Measurements from ENCODE around the gene KCNC3.

KCNC3 gene

GRCh38 chr19:50312967-50313811 lies 16.0 kb downstream of the KCNC3 start:
- peak; percentile 49; the same call in 1 of the 2 replicates for TF ChIP-seq TRIM28 (IDR thresholded peaks at IDR 0.05; ENCODE audit: borderline replicate concordance, low read length)
- peak; percentile 42; the same call in 1 of the 2 replicates for TF ChIP-seq PATZ1 (tag by site-specific recombination; IDR thresholded peaks at IDR 0.05)
- no peak for TF ChIP-seq ZNF701 (tag by site-specific recombination; IDR thresholded peaks at IDR 0.05)
- TF ChIP-seq ZBTB20 (tag by site-specific recombination; IDR thresholded peaks at IDR 0.05), result no peak
- no peak for TF ChIP-seq ZBTB26 (tag by site-specific recombination; optimal IDR thresholded peaks at IDR 0.05)
- no peak for TF ChIP-seq ZBTB17 (tag by site-specific recombination; IDR thresholded peaks at IDR 0.05)
- no peak for TF ChIP-seq SETDB1 (IDR thresholded peaks at IDR 0.05; ENCODE audit: insufficient read length, low read length)
- TF ChIP-seq IKZF3 (tag by site-specific recombination; IDR thresholded peaks at IDR 0.05), result no peak
- no peak for TF ChIP-seq ZBTB48 (tag by site-specific recombination; IDR thresholded peaks at IDR 0.05)
- no peak for TF ChIP-seq SP2 (tag by site-specific recombination; IDR thresholded peaks at IDR 0.05)
- 0 out of 2 replicates have a peak, but pooled peaks have one; percentile 14 for TF ChIP-seq ZNF600 (tag by site-specific recombination; IDR thresholded peaks at IDR 0.05)
- TF ChIP-seq MZF1 (tag by site-specific recombination; IDR thresholded peaks at IDR 0.05; ENCODE audit: borderline replicate concordance), result no peak
- TF ChIP-seq ZBTB49 (tag by site-specific recombination; IDR thresholded peaks at IDR 0.05; ENCODE audit: low read depth), result no peak
- TF ChIP-seq ZNF664 (tag by site-specific recombination; IDR thresholded peaks at IDR 0.05), result peak; percentile 43; the same call in 1 of the 2 replicates
- TF ChIP-seq ZNF596 (tag by site-specific recombination; IDR thresholded peaks at IDR 0.05), result no peak
- no peak for TF ChIP-seq ZNF610 (tag by site-specific recombination; IDR thresholded peaks at IDR 0.05; ENCODE audit: borderline replicate concordance)
- TF ChIP-seq ZNF223 (tag by site-specific recombination; IDR thresholded peaks at IDR 0.05), result no peak
- TF ChIP-seq ZNF214 (tag by site-specific recombination; IDR thresholded peaks at IDR 0.05; ENCODE audit: borderline replicate concordance), result no peak
- no peak for TF ChIP-seq ZNF10 (tag by site-specific recombination; IDR thresholded peaks at IDR 0.05)
- no peak for TF ChIP-seq ZNF354C (tag by site-specific recombination; IDR thresholded peaks at IDR 0.05; ENCODE audit: borderline replicate concordance, low read depth)
- TF ChIP-seq GFI1B (tag by site-specific recombination; IDR thresholded peaks at IDR 0.05), result no peak
- no peak for TF ChIP-seq ZNF311 (tag by site-specific recombination; IDR thresholded peaks at IDR 0.05; ENCODE audit: borderline replicate concordance)
- TF ChIP-seq ZNF585B (tag by site-specific recombination; IDR thresholded peaks at IDR 0.05), result no peak
- TF ChIP-seq ZNF391 (tag by site-specific recombination; IDR thresholded peaks at IDR 0.05; ENCODE audit: borderline replicate concordance, low read depth), result no peak
- no peak overlapping the region for H3K27ac ChIP-seq (ENCODE audit: extremely low read depth, low read depth, low read length)
- no peak overlapping the region for H3K4me3 ChIP-seq (ENCODE audit: low read depth, low read length)

More at GRCh38 chr19:50312967-50313811, 16.0 kb downstream of the KCNC3 start:
- CTCF ChIA-PET, result interaction anchor here (0.6 to 1.1 kb wide), 3 partner anchors 11 to 61 kb away, joined by 3 to 8 read pairs (median 4); no protein-coding TSS in a partner anchor
- peaks cover 9% of the 10 kb centered on the region for H3K4me1 ChIP-seq (ENCODE audit: control insufficient read depth, insufficient read depth, low read length)
- H3K9me3 ChIP-seq (ENCODE audit: control insufficient read depth, insufficient read depth, low read depth, low read length), result no peaks in the 10 kb centered on the region
- POLR2A ChIA-PET, result interaction anchor here (0.8 to 1.1 kb wide), 4 partner anchors 16 to 139 kb away, joined by 3 to 5 read pairs (median 4); partner anchors contain the start of gene KCNC3
- no peaks in the 10 kb centered on the region for H3K36me3 ChIP-seq (ENCODE audit: control insufficient read depth in 2 of 2, insufficient read depth in 1 of 2, low read length in 2 of 2)

Measured in HEK293 (cell line).